GM04504 (cell line): ENCODE results near the gene LCLAT1.
"Not testable (repeated sequence)": the region's sequence is repeated elsewhere in the genome, so short reads cannot be mapped to it uniquely, and the experiment has no call there.

Experiments used
- DNase-seq: peaks from one replicate; pipeline ENCODE4 v3.0.0-alpha.2; 2012; ENCODE audit warnings: low read depth

The LCLAT1 gene

DNA sequence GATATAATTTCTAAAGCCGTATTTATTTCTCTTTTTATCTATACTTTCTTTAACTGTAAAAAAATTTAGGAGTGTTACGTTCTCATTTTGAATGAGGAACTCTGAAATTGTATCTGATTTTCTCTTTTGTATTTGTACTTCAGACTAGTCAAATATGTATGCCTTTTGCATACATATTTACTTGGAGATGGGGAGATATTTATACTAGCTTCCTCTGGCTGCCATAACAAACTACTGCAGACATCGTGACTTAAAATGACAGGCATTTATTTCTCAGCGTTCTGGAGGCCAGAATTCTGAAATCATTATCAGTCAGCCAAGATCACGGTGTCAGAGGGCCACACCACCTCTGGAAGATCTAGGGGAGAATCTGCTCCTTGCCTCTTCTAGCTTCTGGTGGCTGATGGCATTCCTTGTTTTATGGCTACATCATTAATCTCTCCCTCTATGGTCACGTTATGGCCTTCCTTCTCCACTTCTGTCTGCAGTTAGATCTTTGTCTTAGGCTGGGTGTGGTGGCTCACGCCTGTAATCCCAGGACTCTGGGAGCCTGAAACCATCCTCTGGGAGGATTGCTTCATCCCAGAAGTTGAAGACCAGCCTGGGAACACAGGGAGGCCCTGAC lies 8.2 kb downstream of the LCLAT1 start:
- peak; percentile 50 for DNase-seq

DNA sequence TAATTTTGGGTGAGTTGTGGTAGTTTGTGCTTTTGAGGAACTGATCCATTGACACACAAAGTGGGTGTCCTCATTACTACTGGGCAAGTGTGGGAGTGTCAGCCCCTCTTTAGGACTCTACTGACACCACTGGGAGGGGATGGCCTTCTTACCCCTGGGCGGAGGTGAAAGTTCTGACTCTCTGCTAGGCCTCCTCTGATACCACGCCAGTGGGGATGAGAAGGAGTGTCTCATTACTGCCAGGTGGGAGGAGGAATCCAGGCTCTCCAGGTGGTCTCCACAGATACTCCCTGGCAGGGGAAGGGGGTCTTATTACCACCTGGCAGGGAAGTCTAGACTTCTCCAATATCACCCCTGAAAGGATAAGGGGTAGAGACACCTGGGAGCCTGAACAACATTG lies 9.1 kb downstream of the LCLAT1 start:
- DNase-seq, result no peak

DNA sequence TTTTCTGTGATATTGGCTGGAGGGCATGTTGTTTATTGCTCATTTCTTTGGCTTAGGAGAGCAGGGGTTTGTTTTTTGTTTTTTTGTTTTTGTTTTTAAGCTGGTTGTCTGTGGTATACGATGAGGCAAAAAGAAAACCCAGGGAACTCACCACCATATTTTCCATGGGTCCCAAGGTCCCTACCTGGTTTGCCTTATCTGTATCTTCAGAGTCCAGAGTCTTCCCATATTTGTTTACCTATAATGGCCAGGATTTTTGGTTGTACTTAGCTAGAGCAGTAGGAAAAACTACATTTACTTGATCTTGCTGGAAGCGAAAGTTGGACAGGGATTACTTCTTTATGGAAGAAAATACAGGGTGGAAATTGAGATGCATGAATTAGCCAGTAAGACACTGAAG lies 9.5 kb downstream of the LCLAT1 start:
- DNase-seq, result no peak

DNA sequence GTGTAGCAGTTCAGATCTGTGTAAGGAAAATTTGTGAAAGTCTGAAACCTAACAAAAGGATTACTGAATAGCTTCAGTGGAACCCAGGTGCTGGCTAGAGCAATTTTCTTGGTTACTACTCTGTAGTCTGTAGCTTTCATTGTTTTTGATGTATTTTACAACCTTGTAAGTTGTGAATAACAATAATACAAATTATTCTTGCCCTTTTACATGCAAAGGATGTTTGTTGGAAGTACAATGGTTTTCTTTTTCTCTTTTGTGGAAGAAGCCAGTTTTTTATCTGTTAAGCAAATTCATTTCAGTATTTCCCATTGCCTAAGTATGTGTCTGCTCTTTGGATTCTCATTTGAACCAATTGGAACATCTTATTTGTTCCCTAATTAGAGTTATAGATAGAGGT lies 10.2 kb downstream of the LCLAT1 start:
- no peak for DNase-seq

DNA sequence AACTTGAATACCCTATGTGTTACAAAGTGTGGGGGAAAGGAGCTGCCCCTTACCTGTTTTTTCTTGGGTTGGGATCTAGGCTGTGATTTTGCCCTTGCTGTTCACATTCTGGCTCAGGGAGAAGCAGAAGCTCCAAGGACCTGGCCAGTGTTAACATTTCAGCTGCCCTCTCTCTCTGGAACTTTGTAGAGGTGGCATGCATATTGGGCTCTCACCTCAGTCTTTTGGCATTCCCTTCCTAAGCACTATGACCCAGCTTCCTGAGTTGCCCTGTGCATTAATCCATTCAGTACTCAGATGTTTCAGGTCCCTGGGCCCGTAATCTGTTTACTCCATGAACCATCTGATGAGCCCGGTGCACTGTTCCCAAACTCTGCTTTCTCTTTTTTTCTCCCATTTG lies 12.1 kb downstream of the LCLAT1 start:
- no peak for DNase-seq

- DNase-seq, result no peak
Measured at GRCh38 chr2:30462131-30462857, 15.2 kb downstream of the LCLAT1 start.

DNA sequence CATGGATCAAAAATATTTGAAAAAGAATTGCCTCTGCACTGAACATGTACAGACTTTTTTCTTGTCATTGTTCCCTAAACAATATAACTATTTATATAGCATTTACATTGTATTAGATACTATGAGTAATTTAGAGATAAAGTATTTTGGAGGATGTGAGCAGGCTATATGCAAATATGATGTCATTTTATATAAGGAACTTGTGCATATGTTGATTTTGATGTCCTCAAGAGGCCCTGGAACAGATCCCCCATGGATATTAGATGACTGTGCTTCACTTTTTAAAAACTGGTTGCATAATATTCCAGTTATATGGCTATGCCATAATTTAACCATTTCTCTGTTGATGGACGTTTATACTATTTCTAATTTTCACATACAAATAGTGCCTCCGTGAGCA lies 16.5 kb downstream of the LCLAT1 start:
- DNase-seq, result no peak

GRCh38 chr2:30464544-30465170 lies 17.6 kb downstream of the LCLAT1 start:
- no peak for DNase-seq

- DNase-seq, result no peak
Measured at GRCh38 chr2:30465171-30465545, 18.1 kb downstream of the LCLAT1 start.

GRCh38 chr2:30466216-30466615 lies 19.2 kb downstream of the LCLAT1 start:
- no peak for DNase-seq

GRCh38 chr2:30467062-30467826 lies 20.2 kb downstream of the LCLAT1 start:
- not testable (repeated sequence) for DNase-seq

- DNase-seq, result no peak
Measured at GRCh38 chr2:30470426-30470825, 23.4 kb downstream of the LCLAT1 start.

GRCh38 chr2:30472326-30472725 lies 25.3 kb downstream of the LCLAT1 start:
- no peak for DNase-seq

DNA sequence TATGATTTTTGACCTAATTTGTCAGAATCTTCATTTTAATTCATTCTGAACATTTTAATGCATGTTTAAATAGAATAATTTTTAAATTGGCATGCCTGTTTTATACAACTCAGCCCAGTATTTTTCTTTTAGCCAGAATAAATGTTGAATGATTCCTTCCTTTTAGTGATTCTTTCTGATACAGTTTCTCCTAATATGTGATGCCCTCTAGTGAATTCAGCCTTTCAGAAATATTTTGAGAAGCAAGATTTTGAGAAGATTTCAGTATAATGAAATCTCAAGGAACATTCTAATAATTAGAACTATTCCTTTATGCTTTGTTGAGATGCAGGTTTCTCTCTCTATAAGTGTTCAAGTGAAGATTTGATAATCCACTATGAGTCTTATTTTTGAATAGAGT lies 28.5 kb downstream of the LCLAT1 start:
- no peak for DNase-seq

- DNase-seq, result no peak
Measured at GRCh38 chr2:30476636-30477035, 29.6 kb downstream of the LCLAT1 start.

DNA sequence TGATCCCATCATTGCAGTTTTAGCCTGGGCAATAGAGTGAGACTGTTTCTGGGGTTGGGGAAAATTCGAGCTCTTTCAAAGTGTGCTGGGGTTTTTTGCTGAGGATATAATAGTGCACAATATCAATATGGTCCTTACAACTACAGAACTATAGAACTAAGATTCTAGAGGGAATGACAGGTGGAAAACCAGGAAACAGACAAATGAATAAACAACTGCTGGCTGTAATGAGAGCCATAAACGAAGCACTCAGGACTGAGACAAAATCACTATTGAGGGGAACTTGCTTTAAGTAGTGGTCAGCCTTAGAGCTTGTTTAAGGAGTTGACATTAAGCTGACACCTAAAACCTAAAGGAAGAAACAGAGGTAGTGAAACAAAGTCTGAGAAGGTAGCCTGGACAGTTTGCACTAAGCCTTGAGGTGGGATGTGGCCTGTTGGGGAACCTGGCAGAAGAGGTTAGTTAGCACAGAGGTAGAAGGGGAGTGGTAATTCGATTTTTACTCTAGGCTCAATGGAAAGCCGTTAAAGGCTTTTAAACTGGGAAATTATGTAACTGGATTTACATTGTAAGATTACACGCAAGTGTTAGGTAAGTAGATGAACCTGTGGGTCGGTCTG lies 33.8 kb downstream of the LCLAT1 start:
- DNase-seq, result no peak

- no peak for DNase-seq
Measured at GRCh38 chr2:30481323-30481800, 34.3 kb downstream of the LCLAT1 start.

DNA sequence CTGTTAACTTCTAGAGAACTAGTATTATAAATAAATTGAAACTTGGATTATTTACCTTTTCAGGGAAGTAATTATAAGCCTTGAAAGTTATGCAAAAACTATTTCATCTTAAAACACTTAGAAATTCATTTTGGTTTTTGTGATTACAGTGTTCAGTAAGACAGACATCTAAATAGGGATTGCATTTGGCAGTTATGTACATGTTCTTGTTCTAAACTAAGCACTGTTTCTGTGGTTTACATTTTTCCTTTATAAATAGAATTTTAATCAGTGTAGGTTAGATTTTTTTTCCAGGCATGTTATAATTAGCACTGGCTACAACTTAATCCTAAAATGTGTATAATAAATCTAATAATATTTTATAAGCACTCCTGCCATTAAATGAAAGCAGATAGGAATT lies 35.0 kb downstream of the LCLAT1 start:
- DNase-seq, result no peak

DNA sequence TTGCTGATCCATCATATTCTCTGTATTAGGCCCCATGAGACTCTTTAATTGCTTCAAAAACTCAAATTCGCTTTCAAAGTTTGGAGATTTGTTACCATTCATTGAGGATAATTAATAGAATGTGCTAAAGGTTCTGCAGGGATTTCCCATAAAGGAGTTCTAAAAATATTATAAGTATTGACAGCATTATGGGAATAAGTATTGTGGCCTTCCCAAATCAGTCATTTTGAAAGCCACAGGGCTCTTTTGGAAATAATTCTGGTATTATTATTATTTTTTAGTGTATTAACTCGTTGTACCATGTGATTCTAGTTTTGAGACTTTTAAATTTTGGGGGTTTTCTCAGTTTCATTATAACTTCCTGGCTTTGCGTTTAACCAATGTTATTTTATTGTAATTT lies 37.1 kb downstream of the LCLAT1 start:
- no peak for DNase-seq

- no peak for DNase-seq
Measured at GRCh38 chr2:30484995-30485394, 37.9 kb downstream of the LCLAT1 start.

DNA sequence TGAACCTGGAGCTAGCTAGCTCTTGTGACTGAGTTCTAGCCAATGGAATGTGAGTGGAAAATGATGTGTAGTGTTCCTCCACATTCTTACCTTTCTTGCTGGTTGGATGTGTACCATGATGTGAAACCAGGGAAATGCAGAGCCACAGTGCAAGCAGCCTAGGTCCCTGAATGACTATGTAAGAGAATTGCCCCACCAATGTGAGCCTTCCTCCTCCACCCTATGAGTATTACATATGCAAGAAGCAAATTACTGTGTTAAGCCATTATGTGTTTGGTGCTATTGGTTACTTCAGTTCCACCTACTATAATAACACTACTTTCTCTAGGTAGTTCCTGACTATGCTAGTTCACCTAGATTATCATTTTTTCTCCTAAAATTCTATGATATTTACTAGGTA lies 39.6 kb downstream of the LCLAT1 start:
- DNase-seq, result no peak

GRCh38 chr2:30487603-30488002 lies 40.6 kb downstream of the LCLAT1 start:
- no peak for DNase-seq
